OCI-LY7 (cell line): ENCODE results near the gene DISC1. TPM values are rescaled to one million over a fixed set of nuclear protein-coding genes. Genes with fewer than 3 reads are reported as not detected.

Experiments
- BruUV-seq: library from RNA; stranded (reverse); fragments of 400-500 nt; replicated peaks from 2 replicates; lab custom pipeline; 2021; lab: Mats Ljungman, UMichigan
- CTCF ChIA-PET: fragments of 300-600 bp; sonication (Branson Sonifier 250); formaldehyde crosslinking; loops from one replicate; lab custom pipeline; 2022; ENCODE audit warnings: antibody characterized with exemption; ENCODE audit not compliant: unreplicated experiment; lab: Charles Lee
- POLR2A ChIA-PET: fragments of 300-600 bp; sonication (Branson Sonifier 250); formaldehyde crosslinking; loops from one replicate; lab custom pipeline; 2022; ENCODE audit warnings: antibody characterized with exemption; lab: Charles Lee
- DNase-seq: peaks from one replicate; pipeline ENCODE4 v3.0.0-alpha.2; 2015; ENCODE audit warnings: low spot score
- H2AFZ ChIP-seq: fragments of 200-600 bp; sonication (generic), shearing (Covaris generic); 2 replicates; pipeline ENCODE4 v1.6.1; 2014; ENCODE audit warnings: mild to moderate bottlenecking, antibody characterized with exemption, low read length, moderate library complexity
- H3K27ac ChIP-seq: fragments of 200-600 bp; sonication (generic); 2 replicates; pipeline ENCODE4 v1.5.1; 2014; ENCODE audit warnings: mixed run types, low read depth, mild to moderate bottlenecking, moderate library complexity, low read length, inconsistent platforms; ENCODE audit not compliant: poor library complexity, severe bottlenecking
- H3K36me3 ChIP-seq: fragments of 200-600 bp; sonication (generic); 2 replicates; pipeline ENCODE4 v1.6.1; 2014; ENCODE audit warnings: mild to moderate bottlenecking, antibody characterized with exemption, low read length, moderate library complexity, mixed read lengths; ENCODE audit not compliant: insufficient read depth
- H3K4me1 ChIP-seq: fragments of 200-600 bp; sonication (generic); 2 replicates; pipeline ENCODE4 v1.5.1; 2014; ENCODE audit warnings: mild to moderate bottlenecking, low read length; ENCODE audit not compliant: insufficient read depth, poor library complexity, severe bottlenecking
- H3K4me2 ChIP-seq: fragments of 200-600 bp; sonication (generic); 2 replicates; pipeline ENCODE4 v1.6.1; 2014; ENCODE audit warnings: mild to moderate bottlenecking, low read length
- H3K4me3 ChIP-seq: fragments of 200-600 bp; sonication (generic); 2 replicates; pipeline ENCODE4 v1.5.1; 2014; ENCODE audit warnings: mild to moderate bottlenecking, low read depth, low read length; ENCODE audit not compliant: poor library complexity, severe bottlenecking
- H3K79me2 ChIP-seq: fragments of 200-600 bp; sonication (generic); 2 replicates; pipeline ENCODE4 v1.6.1; 2016; ENCODE audit warnings: low read depth, mild to moderate bottlenecking, low read length, moderate library complexity, mixed read lengths; ENCODE audit not compliant: insufficient read depth
- H3K9me2 ChIP-seq: fragments of 200-600 bp; sonication (generic); 2 replicates; pipeline ENCODE4 v1.6.1; 2016; ENCODE audit warnings: mild to moderate bottlenecking, low read length, mixed read lengths; ENCODE audit not compliant: insufficient read depth
- H3K9me3 ChIP-seq: fragments of 200-600 bp; sonication (generic); 2 replicates; pipeline ENCODE4 v1.6.1; 2014; ENCODE audit warnings: mild to moderate bottlenecking, mixed run types, low read length, mixed read lengths
- H4K20me1 ChIP-seq: fragments of 200-600 bp; sonication (generic); 2 replicates; pipeline ENCODE4 v1.6.1; 2014; ENCODE audit warnings: mild to moderate bottlenecking, antibody characterized with exemption, low read length, moderate library complexity, mixed read lengths; ENCODE audit not compliant: insufficient read depth
- EZH2phosphoT487 ChIP-seq: fragments of 200-600 bp; sonication (generic); IDR thresholded peaks from 2 replicates; pipeline ENCODE4 v1.6.1; 2018; ENCODE audit warnings: low read depth, borderline replicate concordance, mild to moderate bottlenecking, mixed run types, antibody characterized with exemption, low read length, moderate library complexity, mixed read lengths
- intact Hi-C: fragments of 100-400 bp; cut with micrococcal nuclease; formaldehyde crosslinking; loops from one replicate; pipeline ENCODE4 v1.10.0; 2022; ENCODE audit not compliant: unreplicated experiment
- total RNA-seq, 2 experiments: library from RNA; depleted of rRNA in 1 of 2; stranded (reverse); fragments of >200 nt in 1 of 2; shearing (Covaris generic) in 1 of 2; gene quantifications; 2 replicates each; pipeline ENCODE4 v1.2.3, GENCODE V29; 2014 to 2022
- TF ChIP-seq, protein P1 (sequence below): fragments of 200-600 bp; sonication (generic); conservative IDR thresholded peaks from 2 replicates; pipeline ENCODE4 v1.5.1; 2014; ENCODE audit warnings: mild to moderate bottlenecking, antibody characterized with exemption, low read length, moderate library complexity, mixed read lengths

Gene DISC1
- total RNA-seq, 2 experiments from 2014 or later, result 0.91 TPM; not detected in 1

DNA sequence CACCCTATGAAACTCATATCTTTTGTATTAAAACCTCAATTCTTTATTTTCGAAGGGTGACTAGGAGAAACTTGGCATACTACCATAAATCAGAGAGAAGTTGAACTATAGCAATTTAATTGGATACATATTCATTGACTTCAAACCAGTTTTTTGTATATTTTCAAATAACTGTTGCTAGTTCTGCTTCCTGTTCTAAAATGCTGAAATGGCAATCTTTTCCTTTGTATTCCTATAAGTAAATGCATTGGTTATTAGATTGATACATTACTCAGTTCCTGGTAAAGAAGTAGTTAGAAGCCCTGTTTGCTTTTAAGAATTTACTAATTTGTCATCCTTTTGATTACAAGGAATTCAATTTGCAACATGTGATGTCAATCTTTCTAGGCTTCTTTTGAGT, 200.0 kb downstream of the DISC1 start:
- H3K9me2 ChIP-seq, result no peaks in the 10 kb centered on the region
- no peak overlapping the region for H3K27ac ChIP-seq
- H3K4me1 ChIP-seq, result no peaks in the 10 kb centered on the region
- H3K36me3 ChIP-seq, result no peaks in the 10 kb centered on the region
- no peaks in the 10 kb centered on the region for H4K20me1 ChIP-seq
- H3K79me2 ChIP-seq, result no peaks in the 10 kb centered on the region
- BruUV-seq, result no TSS peak
- H3K4me3 ChIP-seq, result no peak overlapping the region
- no peaks in the 10 kb centered on the region for H3K9me3 ChIP-seq
- intact Hi-C loops, result no loop called here
- DNase-seq, result no peak
- ChIA-PET POLR2A (no interaction called here), CTCF (no interaction called here)
- H3K4me2 ChIP-seq, result no peak overlapping the region
- no peak overlapping the region for H2AFZ ChIP-seq
- TF ChIP-seq, protein P1, sequence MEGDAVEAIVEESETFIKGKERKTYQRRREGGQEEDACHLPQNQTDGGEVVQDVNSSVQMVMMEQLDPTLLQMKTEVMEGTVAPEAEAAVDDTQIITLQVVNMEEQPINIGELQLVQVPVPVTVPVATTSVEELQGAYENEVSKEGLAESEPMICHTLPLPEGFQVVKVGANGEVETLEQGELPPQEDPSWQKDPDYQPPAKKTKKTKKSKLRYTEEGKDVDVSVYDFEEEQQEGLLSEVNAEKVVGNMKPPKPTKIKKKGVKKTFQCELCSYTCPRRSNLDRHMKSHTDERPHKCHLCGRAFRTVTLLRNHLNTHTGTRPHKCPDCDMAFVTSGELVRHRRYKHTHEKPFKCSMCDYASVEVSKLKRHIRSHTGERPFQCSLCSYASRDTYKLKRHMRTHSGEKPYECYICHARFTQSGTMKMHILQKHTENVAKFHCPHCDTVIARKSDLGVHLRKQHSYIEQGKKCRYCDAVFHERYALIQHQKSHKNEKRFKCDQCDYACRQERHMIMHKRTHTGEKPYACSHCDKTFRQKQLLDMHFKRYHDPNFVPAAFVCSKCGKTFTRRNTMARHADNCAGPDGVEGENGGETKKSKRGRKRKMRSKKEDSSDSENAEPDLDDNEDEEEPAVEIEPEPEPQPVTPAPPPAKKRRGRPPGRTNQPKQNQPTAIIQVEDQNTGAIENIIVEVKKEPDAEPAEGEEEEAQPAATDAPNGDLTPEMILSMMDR, result no peak
- TF ChIP-seq EZH2phosphoT487, result no peak

DNA sequence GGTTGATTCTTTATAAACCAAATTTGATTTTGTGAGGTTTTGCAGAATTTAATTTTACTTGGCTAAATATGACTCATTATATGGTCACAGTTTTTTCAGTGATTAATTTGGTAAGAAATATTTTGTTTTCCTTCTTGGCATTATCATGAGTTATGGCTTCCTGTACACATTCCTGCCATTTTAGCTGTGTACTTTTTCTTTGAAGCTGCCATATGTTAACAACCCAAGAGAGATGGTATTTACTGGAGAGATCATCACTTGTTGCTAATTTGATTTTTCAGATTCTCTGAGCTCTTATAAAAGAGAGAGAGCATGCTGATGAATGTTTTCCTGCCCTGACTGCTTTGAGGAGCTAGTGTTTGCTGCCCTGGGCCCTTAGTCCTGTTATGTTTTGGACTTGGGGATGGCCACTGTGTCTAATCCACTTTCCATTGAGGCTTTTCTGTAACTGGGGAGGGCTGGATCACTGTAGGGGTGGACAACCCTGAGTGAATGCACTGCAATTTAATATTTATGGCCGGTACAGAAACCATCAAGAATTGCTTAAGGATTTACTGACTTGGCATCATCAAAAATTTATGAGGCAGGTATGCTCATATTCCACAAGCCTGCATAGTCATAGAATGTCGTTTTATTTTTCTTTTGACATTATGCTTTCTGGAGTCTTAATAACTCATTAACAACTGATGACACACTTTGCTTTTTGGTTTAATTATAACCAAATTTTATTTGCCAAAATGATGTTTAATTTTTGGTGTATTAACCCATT, 200.9 kb downstream of the DISC1 start:
- intact Hi-C loops, result no loop called here
- DNase-seq, result no peak
- no peaks in the 10 kb centered on the region for H3K4me1 ChIP-seq
- no peak overlapping the region for H3K27ac ChIP-seq
- no peak overlapping the region for H2AFZ ChIP-seq
- no peaks in the 10 kb centered on the region for H3K9me3 ChIP-seq
- H3K4me3 ChIP-seq, result no peak overlapping the region
- no TSS peak for BruUV-seq
- no peak overlapping the region for H3K4me2 ChIP-seq
- H3K36me3 ChIP-seq, result no peaks in the 10 kb centered on the region
- no peak for TF ChIP-seq EZH2phosphoT487
- TF ChIP-seq, protein P1, result no peak
- no peaks in the 10 kb centered on the region for H3K79me2 ChIP-seq
- ChIA-PET POLR2A (no interaction called here), CTCF (no interaction called here)
- no peaks in the 10 kb centered on the region for H4K20me1 ChIP-seq
- H3K9me2 ChIP-seq, result no peaks in the 10 kb centered on the region

DNA sequence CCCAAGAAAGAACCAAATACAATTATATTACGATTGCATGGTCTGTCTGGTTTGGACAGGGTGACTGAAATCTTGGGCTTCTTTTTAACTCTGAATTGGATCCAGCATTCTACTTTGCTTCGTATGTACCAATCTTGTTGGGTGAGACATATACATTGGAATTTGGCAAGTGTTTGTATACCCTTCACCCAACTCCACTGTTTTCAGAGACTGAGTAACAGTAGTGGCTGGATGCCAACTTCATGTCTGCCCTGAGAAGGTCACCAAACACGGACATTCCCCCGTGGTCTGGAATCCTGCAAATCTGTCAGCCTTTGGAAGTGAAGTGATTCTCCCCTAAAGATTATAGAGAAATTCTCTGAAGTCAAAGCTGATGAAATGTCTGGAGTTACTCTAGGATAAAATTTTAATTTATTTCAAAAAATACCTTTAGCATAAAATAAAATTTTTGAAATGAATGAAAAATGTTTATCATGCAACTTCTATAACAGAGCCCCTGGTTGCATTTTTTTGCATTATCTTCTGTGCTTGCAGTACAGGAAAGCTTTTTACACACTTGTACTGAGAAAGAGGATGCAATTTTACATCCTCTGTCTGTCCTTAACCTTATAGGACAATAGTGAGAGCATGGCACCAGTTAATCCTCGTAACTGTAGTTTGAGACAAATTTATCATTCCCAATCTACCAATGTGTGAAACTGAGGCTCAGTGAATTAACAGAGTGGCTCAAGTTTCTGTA, 201.8 kb downstream of the DISC1 start:
- no TSS peak for BruUV-seq
- CTCF ChIA-PET, result no interaction called here

More for the DNA sequence above, 201.8 kb downstream of the DISC1 start:
- POLR2A ChIA-PET, result no interaction called here
- DNase-seq, result no peak
- intact Hi-C loops, result no loop called here
- Histone ChIP-seq H2AFZ (no peak overlapping the region), H3K36me3 (no peaks in the 10 kb centered on the region), H3K79me2 (no peaks in the 10 kb centered on the region), H3K27ac (no peak overlapping the region), H4K20me1 (no peaks in the 10 kb centered on the region), H3K4me3 (no peak overlapping the region), H3K9me3 (no peaks in the 10 kb centered on the region), H3K9me2 (no peaks in the 10 kb centered on the region), H3K4me2 (no peak overlapping the region), H3K4me1 (no peaks in the 10 kb centered on the region)
- TF ChIP-seq EZH2phosphoT487, result no peak
- TF ChIP-seq, protein P1, result no peak
